Epithelial cell of esophagus (primary cell): ENCODE measurements around the gene MRPL58.

Experiments
- DNase-seq: peaks from one replicate; pipeline ENCODE4 v3.0.0; 2010; ENCODE audit warnings: low read depth
- H3K4me3 ChIP-seq: 2 replicates; pipeline ENCODE4 v1.5.1; 2011; ENCODE audit warnings: mild to moderate bottlenecking, low read length, control low read depth
- TF ChIP-seq, protein P1 (sequence below): IDR thresholded peaks from 2 replicates; pipeline ENCODE4 v1.5.1; 2011; ENCODE audit warnings: low read depth, mild to moderate bottlenecking, low read length, control low read depth, inconsistent platforms; ENCODE audit not compliant: insufficient read depth; ENCODE audit errors: missing control alignments

Gene MRPL58

DNA sequence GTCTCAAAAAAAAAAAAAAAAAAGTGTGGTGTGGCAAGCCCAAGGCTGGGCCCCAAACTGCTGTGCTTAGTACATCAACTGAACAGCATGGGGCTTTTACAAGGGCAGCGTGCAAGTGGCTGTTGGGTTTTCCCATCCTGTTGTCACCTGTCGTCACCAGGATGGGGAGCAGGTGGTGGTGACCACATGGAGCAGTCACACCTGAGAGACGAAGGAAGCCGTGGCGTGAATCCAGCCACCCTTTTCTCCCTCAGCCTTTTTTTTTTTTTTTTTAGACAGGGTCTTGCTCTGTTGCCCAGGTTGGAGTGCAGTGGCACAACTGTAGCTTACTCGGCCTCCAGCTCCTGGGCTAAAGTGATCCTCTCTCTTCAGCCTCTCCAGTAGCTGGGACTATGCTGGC lies 4.1 kb upstream of the MRPL58 start:
- H3K4me3 ChIP-seq, result no peak overlapping the region
- DNase-seq, result no peak
- TF ChIP-seq, protein P1, sequence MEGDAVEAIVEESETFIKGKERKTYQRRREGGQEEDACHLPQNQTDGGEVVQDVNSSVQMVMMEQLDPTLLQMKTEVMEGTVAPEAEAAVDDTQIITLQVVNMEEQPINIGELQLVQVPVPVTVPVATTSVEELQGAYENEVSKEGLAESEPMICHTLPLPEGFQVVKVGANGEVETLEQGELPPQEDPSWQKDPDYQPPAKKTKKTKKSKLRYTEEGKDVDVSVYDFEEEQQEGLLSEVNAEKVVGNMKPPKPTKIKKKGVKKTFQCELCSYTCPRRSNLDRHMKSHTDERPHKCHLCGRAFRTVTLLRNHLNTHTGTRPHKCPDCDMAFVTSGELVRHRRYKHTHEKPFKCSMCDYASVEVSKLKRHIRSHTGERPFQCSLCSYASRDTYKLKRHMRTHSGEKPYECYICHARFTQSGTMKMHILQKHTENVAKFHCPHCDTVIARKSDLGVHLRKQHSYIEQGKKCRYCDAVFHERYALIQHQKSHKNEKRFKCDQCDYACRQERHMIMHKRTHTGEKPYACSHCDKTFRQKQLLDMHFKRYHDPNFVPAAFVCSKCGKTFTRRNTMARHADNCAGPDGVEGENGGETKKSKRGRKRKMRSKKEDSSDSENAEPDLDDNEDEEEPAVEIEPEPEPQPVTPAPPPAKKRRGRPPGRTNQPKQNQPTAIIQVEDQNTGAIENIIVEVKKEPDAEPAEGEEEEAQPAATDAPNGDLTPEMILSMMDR, result no peak

DNA sequence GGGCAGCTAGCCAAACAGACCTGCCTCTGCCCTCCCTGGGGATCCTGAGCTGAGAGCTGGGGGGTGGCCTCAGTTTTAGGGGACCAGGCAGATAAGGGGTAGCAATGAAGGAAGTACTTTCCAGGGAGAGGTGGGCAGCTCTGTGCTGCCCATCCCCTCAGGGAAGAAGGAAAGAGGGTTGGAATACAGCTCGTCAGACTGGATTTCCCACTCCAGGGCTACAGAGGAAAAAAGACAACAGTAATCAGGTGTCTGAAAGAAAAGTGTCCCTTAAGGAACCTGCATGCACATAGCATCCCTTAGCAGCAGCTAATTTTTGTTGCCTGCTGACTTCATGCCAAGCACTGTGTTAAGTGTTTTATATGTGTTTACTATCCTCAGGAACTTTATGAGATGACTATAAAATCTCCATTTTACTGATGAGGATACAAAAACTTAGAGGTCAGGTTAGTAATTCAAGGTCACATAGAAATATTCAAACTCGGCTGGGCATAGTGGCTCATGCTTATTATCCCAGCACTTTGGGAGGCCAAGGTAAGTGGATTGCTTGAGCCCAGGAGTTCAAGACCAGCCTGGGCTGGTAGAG lies 3.2 kb upstream of the MRPL58 start:
- H3K4me3 ChIP-seq, result no peak overlapping the region
- peak; percentile 22 for DNase-seq
- TF ChIP-seq, protein P1, result no peak

DNA sequence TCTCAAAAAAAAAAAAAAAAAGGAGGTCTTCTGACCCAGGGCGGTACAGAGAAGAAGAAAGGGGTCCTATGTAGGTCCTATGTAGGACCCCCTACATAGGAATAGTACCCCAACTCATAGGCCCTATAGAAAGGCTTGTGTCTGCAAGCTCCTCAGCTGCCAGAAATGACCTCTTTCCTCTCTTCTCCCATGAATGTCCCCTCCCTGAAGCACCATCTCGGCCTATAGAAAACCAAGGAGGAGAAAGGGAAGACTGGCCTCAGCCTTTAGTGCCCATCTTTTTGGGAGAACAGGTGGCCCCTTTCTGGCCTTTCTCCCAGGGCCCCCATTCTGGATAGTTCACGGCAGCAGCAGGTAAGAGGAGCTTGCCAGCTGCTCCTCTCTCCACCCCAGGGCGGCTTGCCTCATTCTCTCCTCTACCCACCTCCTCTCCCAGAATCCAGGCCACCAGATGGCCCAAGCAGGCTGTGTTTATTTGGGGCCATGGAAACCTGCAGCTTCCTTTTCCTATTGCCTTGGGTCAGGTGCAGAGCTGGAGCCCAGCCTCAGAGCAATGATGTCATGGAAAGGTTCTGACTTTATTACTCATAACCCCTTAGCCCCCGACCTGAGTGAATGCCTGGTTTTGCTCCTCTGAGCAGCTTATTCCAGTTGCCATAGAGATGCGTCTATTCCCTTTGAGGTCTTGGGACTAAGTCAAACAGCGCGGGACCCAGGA lies 1.6 kb upstream of the MRPL58 start:
- peak; percentile 58 for DNase-seq
- TF ChIP-seq, protein P1, result no peak
- H3K4me3 ChIP-seq, result no peak overlapping the region

DNA sequence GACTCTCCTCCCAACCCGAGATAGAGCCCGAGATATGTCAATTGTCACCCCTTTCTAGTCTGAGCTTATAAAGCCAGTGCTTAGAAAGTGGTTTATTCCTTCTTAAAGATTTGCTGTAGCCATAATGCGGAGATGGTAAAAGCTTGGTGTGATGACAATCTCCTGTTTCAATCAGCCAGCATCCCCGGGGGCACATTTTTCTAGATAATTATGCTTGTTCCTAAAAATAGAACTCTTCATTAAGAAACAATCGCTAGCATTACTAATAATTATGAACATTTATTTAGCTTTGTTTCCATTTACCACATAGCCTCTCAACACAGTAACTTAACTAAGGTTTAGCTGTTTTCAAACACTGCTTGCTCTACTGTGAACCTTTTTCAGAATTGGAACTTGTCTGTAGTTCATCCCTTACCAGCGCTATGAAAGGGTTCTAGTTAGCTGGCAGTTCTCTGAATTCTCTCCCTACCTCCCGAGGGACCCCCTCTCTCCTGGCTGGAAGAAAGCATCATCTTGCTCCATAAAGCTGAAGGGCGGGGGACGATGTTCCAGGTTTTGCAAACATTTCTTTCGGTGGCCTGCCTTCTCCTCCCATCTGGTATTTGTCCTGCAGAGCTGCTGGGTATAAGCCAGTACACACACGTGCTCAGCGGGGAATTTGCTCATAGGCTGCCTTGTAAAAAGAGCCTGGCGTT lies 922 bp upstream of the MRPL58 start:
- H3K4me3 ChIP-seq, result peak overlapping the region; percentile 89
- TF ChIP-seq, protein P1, result no peak
- peak; percentile 54 for DNase-seq

DNA sequence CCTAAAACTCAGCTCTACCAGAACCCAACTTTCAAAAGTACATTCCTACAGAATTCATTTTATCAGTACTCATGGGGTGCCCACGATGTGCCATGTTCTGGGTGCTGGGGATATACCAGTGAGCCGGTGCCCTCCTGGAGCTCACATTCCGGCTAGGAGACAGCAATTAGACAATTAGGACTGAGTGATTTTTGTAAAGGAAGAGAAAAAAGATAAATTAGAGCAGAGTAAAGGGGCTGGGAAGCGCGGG lies 449 bp upstream of the MRPL58 start:
- DNase-seq, result no peak
- TF ChIP-seq, protein P1, result no peak
- H3K4me3 ChIP-seq, result peak overlapping the region; percentile 89

DNA sequence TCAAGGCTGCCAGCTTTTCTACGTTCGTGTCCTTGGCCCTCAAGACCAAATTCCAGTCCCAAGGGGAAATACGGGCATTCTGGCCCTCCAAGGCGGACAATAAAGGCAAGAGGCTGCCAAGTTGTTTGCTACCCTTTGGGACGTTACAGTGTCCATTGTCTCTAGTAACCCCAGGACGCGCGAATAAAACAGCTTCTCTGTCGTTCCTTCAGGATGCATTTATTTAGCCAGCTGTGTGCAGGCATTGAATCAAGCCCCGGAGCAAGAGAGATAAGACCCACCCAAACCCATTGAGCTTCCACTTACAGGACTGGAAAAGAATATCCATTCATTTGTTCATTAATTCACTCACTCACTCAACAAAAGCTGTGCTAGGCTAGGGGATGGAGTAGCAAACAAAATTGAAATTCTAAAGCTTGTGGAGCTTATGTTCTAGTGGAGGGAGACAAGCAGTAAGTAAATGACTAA lies 656 bp downstream of the MRPL58 start:
- peak overlapping the region; percentile 89 for H3K4me3 ChIP-seq
- TF ChIP-seq, protein P1, result no peak
- no peak for DNase-seq
